HG03066 (cell line): ENCODE data around the gene BPIFA1.

Source experiments
- ATAC-seq: cut with Tn5 transposase; IDR thresholded peaks from one replicate; pipeline ENCODE4 v1.9.1; 2021; ENCODE audit warnings: low read depth; ENCODE audit not compliant: unreplicated experiment

Gene BPIFA1

DNA sequence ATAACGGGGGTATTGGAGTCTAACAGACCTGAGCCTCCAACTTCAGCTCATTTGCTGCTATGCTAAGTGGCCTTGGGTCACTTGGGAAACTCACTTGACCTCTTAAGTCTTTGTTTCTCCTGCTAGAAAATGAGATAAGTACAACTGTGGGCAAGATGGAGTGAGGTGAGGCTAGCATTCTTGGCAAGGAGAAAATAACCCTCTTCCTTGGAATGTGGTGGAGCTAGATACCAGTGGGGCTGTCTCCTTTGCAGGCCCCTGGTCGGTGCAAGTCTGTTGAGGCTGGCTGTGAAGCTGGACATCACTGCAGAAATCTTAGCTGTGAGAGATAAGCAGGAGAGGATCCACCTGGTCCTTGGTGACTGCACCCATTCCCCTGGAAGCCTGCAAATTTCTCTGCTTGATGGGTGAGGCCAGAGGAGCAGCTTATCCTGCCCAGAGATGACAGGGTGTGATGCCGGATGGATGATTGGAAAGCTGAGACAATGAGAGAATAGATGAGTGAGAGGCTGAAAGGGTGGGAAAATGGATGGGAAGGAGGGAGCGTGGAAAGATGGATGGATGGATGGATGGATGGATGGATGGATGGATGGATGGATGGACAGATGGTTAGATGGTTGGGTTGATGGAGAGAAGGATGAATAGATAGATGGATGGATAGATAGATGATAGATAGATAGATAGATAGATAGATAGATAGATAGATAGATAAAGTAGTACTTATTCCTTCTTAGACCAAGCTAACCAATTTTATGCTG is 4.4 kb downstream of the BPIFA1 start:
- no peak for ATAC-seq

DNA sequence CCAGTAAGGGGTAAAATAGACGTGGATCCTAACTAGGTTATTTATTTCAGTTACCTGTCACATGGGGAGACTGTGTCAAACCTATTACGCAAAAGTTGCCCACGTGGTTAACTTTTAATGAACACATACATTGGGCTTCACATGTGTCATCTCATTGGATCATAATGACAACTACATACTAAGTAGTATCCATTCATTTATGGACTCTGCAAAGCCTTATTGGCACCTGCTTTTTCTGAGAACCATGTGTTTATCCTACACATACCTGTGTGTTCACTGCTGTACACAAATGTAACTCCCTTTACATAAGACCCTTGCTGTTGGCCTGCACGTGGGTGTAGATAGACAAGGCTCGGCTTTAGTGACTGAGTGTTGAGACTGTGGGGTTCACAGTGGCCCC is 5.1 kb downstream of the BPIFA1 start:
- ATAC-seq = no peak

DNA sequence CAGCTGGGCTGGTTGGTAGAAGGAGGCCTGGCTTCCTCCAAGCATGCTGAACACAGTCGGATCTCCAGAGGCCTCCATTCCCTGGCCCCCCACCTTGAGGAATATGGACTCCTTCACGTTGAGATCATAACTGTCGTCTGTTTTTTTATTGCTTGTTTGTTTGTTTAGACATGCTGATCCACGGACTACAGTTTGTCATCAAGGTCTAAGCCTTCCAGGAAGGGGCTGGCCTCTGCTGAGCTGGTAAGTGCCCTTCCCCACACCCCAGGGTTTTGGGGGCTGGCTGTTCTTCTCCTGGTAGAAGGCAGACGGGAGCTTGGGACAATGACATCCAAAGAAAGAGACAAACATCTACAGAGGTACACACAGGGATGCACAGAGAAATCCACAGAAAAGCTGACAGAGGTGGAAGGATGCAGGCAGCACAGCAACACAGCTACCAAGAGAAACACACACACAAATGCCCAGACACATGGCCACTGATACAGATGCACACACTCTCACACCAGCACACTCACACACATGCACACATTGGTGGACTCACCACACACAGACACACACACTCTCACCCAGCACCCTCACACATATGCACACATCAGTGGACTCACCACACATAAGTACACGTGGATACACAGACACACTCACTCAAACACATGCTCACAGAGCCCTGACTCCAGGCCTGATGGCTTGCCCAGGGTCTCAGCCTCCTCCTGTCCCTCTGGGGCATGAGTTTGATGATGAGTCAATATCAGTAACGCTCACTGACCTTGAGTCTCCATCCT is 6.7 kb downstream of the BPIFA1 start:
- ATAC-seq = no peak

DNA sequence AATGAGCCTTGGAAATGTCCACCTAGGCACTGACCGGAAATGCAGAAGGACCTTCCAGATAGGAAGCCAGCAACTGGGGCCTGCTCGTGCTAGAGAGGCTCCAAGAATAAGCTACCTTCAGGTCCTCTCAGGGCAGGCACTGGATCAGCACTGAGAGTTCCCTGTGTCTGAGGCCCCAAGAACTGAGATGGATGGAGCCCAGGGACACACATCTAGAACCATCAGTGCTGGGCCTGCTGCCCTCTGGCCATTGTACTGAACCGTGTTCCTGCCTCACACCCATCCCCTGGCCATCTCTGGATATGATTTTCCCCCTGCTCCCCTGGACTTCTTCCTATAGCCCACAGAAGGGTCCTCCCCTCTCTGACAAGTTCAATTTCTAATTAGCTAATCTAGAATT is 10.3 kb downstream of the BPIFA1 start:
- ATAC-seq = no peak

DNA sequence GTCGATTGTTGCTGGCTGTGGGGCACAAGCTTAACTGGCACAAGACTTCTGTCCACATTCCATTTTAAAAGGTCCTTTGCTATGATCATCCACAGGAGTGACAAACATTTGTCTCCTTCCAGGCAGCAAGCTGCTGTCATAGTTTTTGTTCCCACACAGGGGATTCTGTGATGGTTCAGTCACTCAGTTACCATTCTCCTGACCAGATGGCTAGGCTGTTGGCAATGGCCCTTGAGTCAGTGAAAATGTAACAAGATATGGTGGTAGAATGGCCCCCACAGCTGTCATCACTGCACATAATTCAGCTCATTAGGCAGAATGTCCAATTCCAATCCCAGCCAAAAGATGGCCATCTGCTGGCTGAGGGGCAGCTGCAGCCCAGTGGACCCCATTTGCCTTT is 13.7 kb downstream of the BPIFA1 start:
- ATAC-seq = no peak

DNA sequence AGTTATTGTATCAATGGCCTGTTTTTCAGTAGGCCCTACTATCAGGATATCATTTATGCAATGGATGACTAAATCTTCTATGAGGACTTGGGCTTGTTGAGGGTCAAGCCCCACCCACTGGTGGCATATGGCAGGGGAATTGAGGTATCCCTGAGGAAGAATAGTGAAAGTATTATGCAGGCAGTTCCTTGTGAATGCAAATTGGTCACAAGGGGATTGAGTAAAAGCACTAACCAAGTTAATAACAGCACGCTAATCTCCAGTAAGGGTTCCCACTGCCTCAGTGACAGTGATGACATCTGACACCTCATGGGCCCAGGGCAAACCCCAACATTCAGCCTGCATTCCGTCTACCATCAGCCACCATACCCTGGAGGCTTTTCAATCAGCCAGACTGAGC is 14.9 kb downstream of the BPIFA1 start:
- no peak for ATAC-seq

DNA sequence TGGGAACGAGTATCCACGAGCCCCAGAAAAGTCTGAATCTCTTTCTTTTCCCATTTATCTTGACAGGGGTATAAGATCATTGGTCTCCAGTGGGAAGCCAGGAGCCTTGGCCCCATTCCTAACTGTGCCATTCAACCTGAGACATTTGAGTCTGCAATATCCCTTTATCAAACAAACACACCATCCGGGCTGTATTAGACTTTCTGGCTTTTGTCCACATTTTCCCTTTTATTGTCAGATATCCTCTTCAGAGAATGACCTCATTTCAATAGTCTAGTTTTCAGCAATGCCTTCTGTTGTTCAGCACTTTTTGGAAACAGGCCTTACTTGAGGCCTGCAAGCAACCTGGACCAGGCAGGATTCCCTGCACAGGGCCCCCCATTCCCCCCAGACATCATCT is 15.7 kb downstream of the BPIFA1 start:
- no peak for ATAC-seq

DNA sequence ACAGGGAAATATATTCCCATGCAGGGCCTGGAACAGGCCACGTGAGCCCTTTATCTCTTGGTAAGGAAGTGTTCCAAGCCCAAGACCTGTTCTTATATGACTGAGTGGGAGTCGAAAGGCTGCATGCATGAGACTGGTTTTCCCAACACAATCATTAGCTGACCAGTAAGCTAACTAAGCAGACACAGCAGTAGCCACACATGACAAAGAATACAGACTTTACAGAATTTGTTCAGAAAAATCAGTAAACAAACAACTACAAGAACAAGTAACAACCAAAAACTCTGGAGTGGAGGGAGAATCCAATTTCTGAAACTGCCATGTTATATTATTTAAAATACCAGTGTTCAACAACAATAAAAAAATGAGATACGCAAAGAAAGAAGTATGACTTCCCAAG is 16.7 kb downstream of the BPIFA1 start:
- no peak for ATAC-seq

DNA sequence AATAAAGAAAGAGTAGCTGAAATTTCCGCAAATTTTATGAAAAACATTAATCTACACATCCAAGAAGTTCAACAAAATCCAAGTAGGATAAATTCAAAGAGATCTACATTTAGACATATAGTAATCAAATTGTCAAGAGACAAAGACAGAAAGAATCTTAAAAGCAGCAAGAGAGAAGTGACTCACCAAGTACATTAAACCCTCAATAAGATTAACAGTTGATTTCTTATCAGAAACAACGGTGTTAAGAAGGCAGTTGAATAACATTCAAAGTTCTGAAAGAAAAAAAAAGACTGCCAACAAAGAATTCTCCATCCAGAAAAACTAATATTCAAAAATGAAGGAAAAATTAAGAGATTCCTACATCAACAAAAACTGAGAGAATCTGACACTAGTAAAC is 19.2 kb downstream of the BPIFA1 start:
- no peak for ATAC-seq

DNA sequence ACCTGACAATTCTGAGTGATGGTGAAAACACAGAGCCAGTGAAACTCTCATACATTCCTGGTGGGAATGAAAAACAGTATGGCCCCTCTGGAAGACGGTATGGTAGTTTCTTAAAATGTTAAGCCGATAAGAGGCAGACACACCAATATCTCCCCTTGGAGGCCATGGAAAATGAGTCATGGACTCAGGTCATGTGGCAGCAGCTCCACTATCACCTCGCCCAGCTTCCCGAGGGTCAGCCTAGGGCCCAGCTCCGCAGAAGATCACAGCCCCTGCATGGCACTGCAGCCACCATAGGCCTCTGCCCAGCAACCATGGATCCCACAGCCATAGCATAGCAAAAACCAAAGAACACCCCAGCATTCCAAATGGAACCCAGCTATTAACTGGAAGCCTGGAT is 21.4 kb downstream of the BPIFA1 start:
- no peak for ATAC-seq

DNA sequence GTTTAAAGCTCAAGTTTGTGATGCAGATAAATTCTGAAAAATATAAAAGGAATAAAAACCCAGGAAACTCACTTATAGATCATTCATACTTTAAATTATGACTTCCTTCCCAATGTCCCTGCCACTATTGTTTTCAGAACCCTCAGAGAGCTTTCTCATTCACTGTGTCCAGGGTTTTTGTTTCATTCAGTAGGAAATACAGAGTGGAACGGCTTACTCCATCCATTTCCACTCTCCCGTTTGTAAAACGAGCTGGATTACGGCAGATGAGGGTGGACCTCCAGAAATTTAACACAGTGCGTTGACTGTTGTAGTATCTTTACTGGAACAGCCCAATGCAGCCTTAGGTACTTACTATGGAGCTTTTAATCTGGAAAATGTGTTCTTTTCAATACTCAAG is 23.6 kb downstream of the BPIFA1 start:
- ATAC-seq = no peak

DNA sequence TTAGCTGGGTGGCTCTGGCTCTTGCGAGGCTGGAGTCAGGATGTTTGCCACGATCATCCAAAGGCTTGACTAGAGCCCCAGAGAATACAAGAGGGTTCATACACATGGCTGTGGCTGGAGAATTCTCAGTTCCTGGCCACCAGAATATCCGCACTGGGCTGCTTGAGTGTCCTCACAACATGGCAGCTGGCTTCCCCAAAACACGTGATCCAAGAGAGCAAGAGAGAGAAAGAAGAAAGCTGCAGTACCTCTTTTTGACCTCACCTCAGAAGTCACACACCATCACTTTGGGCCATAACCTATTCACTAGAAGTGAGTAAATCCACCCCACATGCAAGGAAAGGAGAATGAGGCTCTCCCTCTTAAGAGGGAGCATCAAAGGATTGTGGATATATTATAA is 25.7 kb downstream of the BPIFA1 start:
- no peak for ATAC-seq

DNA sequence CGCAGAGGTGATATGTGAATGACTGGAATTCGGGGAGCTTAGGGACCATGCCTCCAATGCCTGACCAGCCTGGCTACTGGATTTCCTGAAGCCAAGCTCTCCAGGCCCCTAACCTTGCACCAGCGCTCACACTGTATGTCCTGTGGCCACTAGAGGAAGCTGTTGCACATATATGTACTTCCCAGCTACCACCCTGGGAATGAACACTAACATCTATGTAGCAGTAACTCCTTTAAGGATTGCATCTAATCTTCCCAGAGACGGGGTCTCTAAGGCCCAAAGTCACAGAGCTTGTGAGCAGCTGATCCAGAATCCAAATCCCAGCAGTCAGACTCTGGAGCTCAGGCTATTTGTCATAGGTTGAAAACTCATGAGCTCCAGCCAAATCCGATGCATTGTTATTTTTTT is 26.9 kb downstream of the BPIFA1 start:
- no peak for ATAC-seq

DNA sequence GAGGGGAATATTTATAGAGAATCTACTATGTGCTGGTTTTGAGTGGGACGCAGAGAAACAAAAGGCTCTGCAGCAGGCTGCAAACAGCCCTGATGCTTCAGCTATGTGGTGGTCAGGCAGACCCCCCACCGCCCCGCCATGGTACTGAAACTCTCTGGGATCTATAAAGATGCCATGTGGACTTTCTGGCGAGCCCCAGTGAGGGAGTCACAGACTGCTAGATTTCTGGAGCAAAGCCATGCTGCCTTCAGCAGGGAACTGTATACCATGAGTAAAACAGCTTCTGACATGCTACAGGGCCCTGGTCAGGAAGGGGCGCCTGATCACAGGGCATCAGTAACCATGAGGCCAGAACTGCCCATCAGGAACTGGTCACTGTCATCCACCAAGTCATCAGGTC is 28.0 kb downstream of the BPIFA1 start:
- no peak for ATAC-seq

DNA sequence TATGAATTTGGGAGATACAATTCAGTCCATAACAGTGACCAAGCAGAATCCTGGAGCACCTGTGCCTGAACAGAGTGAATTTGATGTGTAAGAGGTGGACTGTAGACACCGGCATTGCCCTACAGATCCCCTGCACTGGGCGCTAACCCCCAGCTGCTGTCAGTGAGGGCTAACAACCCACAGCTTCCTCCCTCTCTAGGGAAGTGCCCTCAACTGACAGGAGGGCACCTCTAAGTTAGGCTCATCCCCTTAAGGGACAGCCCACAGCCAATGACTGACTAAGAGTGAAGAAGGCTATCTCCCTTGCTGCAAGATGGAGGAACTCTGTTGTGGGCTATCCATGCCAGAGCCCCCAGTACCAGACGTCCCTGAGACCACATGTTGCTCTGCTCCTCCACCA is 31.9 kb downstream of the BPIFA1 start:
- ATAC-seq = no peak

DNA sequence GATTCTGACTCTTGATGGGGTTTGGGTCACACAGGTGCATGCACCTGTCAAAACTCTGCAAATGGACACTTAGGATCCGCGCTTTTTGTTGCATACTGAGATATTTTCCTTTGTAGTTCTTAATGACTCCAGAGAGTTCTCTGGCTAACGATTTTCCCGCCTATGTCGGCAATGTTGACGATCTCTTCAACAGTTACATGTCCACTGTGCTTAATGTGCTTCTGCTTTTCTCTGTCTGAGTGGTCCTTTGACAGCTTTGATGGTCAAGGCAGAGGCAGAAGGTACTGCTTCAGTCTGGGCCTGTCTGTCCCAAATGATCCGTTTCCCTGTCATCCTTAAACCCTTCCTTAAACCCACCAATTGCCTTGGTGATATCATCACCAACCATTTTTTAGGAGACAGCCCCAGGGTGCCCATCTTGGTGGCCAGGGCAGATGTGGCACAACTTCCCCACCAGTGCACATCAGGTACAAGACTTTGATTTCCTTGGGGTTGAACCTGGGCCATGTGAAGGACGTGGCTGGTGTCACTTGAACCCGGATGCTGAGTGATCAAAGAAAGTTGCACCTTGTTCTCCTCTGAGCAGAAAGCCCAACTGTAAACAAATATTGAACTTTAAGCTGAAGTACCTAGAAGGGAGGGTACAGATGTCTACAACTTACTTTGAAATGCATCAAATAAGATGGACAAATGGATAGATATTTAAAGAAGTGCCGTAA is 36.5 kb downstream of the BPIFA1 start:
- no peak for ATAC-seq

DNA sequence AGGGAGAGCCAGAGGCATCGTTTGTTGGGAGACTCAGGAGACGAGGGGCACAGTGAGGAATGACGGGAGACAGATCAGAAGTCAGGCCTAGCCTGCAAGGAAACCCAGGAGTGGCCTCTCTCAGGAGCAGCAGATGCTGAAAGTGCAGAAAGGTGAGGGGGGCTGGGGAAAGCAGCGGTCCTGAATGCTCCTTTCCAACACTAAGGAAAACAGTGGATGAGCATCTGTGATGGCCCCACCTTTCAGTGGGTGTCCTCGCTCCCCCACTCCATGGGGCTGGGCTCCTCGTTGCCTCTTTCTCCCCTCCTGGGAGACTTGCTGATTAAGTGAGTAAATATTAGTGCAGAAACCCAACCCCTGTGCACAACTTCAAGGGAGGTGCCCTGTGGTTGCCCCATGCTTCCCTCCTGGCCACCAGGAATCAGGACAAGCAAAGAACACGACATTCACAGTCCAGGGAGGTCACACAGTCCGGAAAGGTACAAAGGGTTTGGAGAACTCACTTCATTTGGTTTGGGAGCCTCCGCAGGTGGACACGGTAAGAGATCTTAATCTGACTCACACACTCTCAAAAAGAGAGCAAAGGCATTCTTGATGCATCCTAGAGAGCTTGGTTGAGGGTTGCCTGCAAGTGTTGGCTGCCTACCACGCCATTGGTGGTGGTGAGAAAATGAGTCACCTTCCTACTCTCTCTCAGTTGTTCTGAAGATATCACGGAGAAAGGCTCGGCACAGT is 37.5 kb downstream of the BPIFA1 start:
- no peak for ATAC-seq

DNA sequence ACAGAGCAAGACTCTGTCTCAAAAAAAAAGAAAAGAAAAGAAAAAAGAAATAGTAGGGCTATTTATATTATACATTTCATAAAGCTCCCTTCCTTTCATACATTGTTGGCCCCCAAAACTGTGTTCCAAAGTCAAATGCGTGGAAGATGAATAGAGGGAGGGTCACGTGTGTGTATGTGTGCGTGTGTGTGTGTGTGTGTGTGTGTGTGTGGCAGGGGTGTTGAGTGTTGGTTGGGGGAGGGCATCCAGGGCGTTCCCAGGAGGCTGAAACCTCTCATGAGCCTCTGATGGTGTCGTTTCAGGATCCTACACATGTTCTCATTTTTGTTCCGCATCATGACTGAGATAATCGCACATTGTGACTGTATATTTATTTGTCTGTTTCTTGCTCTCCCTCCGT is 39.4 kb downstream of the BPIFA1 start:
- ATAC-seq = no peak

DNA sequence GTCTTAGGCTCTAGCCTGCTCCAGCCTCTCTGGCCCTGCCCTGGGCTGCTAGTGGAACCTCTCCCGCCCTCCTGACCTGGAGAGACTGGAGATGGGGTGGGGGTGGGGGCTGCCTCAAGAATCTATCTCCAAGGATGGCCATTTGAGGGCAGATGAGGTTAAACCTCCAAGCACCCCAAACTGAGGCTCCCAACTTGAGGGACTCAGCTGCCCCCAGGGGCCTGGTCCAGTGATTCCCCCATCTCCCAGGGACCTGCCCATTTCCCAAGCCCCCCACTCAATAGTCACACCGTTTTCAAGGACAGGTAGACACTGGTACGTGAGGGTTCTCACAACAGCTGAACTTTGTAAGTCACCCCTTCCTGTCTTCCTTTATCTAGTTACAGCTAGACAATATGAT is 40.1 kb downstream of the BPIFA1 start:
- no peak for ATAC-seq

DNA sequence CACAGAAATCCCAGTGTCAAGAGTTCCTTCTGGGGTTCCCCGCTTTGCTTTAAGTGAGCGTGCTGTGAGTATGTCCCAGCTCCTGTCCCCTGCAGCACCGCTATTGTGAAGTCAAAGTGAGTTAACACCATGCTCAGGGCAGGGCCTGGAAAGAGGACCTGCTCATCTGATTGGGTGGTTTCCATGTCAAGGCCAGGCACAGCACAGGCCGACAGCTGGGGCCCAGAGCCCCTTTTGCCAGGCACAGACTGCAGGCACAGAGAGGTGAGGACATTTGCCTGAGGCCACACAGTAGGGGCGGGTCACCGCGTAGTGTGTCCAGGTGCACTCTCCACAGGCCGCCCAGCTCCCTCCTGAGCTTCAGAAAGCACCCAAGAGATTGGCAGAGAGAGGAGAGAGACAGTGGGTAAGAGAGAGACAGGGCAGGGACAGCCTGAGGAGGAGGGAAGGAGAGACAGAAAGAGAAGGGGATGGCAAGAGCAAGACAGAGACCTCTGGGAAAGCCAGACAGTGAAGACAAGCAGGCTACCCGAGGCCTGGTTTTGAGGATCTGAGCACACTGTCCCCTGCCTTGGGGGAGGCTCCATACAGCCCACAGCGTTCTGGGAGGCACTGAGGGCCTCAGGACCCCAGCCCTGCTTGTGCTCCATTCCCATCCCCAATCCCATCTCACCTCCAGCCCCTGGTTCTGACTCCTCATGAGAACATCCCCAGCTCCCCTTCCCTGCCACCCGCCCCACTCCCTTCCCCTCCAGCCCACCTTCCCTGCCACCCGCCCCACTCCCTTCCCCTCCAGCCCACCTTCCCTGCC is 40.7 kb downstream of the BPIFA1 start:
- ATAC-seq = no peak
